ENCODE data around the gene CPS1. TPM values are rescaled to one million over a fixed set of nuclear protein-coding genes. Genes with fewer than 3 reads are reported as not detected.

CPS1 gene
- 1 to 10 TPM; 4.8 to 7.3 (median 6.6) TPM for total RNA-seq

DNA sequence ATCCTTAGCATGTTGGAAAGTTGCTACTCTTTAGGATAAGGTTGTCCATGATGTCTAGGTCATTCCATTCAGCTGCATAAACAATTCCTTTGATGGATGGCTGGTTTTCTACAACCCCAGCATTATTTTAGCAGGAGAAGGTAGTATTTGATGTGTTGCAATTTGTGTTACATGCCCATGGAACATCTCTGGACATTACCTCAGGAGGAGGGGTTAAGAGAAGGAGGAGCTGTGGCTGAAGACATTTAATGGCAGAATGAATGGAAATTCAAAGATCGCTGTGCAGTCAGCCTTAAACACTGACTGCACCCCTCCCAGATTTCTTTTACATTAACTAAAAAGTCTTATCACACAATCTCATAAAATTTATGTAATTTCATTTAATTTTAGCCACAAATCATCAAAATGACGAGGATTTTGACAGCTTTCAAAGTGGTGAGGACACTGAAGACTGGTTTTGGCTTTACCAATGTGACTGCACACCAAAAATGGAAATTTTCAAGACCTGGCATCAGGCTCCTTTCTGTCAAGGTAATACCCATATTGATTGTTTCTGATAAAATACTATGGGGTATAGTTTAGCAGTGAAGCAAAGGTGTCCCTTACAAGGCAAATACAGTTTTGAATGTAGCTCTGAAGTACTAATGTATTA lies at the start of gene CPS1:
CPS1 (plus strand) TSS at position 271 of the 652 bp plus-strand sequence; CDS start at position 406, 135 bp downstream.
- TF ChIP-seq, protein P1, sequence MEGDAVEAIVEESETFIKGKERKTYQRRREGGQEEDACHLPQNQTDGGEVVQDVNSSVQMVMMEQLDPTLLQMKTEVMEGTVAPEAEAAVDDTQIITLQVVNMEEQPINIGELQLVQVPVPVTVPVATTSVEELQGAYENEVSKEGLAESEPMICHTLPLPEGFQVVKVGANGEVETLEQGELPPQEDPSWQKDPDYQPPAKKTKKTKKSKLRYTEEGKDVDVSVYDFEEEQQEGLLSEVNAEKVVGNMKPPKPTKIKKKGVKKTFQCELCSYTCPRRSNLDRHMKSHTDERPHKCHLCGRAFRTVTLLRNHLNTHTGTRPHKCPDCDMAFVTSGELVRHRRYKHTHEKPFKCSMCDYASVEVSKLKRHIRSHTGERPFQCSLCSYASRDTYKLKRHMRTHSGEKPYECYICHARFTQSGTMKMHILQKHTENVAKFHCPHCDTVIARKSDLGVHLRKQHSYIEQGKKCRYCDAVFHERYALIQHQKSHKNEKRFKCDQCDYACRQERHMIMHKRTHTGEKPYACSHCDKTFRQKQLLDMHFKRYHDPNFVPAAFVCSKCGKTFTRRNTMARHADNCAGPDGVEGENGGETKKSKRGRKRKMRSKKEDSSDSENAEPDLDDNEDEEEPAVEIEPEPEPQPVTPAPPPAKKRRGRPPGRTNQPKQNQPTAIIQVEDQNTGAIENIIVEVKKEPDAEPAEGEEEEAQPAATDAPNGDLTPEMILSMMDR (IDR thresholded peaks at IDR 0.05; ENCODE audit: low read depth) = no peak

DNA sequence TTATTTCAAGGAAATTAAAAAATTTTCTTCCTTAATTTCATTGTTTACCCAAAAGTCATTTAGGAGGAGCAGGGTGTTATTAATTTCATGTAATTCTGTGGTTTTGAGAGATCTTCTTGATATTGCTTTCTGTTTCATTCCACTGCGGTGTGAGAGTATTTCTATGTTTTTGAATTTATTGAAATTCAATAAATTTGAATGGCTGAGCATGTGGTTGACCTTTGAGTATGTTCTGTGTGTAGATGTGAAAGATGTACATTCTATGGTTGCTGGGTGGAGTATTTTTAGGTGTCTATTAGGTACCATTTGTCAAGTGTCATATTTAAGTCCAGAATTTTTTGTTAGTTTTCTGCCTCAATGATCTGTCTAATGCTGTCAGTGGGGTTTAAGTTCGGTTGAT lies 40.5 kb upstream of the CPS1 start:
- TF ChIP-seq, protein P1 (IDR thresholded peaks at IDR 0.05; ENCODE audit: low read depth) = no peak

DNA sequence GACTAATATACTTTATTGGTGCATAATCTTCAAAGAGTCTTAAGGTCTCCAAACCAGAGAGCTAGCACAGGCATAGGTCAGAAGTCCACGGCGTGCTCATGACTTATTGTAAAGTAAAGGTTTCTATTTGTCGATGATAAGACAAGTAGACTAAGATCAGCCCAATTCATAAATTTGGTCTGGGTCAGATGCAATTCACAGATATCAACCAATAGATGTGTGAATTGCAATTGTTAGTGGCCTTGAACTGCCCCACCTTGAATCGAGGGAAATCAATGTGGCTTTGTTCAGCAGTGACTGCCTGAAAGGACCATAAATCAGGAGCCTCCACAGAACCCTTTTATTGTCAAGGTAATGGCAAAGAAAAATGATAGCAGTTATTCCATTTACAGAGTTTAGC lies 39.1 kb upstream of the CPS1 start:
- TF ChIP-seq, protein P1 (IDR thresholded peaks at IDR 0.05; ENCODE audit: low read depth) = no peak

DNA sequence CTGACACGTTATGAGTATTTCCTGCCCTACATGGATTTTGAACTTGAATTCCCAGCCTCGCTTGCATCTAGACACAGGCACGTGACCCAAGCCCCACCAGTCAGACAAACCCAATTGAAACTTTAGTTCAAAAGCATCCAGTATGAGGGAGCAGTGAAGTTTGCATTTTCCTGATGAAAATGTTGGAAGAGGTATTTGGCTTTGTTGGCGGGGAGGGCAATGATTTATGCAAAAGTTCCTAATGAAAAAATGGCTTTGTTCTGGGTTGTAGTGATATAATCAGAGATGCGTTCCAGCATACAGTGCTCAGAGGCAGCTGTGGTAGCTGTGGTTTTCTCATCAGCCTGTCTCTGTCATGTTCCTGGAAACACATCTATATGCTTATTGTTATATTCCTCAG lies 36.8 kb upstream of the CPS1 start:
- TF ChIP-seq, protein P1 (IDR thresholded peaks at IDR 0.05; ENCODE audit: low read depth) = no peak

DNA sequence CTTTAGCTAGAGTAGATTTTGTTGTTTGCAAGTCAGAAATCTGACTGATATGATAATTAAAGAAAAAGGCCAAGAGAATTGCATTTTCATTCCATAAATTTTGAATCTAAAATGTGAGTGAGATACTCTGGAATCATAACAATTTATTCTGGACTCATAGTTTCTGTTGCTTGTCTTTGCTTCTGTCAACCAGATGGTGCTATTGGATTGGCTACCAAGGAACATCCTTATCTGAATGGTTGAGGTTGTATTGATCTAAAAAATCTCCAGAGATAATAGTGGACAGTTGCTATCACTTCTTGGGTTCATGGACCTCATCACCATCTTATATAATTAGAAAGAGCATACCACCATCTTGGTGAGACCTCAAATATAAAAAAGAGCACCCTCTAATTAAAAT lies 34.0 kb upstream of the CPS1 start:
- TF ChIP-seq, protein P1 (IDR thresholded peaks at IDR 0.05; ENCODE audit: low read depth) = no peak

DNA sequence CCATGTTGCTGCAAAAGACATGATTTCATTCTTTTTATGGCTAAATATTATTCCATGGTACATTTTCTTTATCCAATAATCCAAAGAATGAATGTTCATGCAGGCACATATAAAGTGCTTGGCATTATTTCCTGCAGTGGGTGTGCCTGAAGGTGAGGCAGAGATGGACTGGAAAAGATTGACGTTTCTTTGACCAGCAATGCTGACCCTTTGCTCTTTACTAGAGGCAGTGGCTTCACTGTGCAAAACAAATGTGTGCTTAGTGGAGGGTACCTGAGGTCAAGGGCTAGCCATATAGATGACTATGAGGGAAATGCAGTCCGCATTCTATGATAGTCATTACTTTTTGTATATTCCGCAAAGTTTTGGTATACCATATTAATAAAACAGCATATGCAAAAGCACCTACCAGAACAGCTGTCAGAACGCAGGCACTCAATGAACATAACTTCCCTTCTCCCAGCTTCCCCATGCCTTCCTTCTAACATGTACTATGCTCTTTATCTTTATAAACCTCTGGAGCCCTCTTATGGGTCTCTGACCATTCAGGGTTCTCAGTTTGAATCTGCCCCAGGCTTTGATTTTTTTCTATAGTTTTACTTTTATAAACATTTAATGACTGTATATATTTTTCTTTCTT lies 32.6 kb upstream of the CPS1 start:
- TF ChIP-seq, protein P1 (IDR thresholded peaks at IDR 0.05; ENCODE audit: low read depth) = no peak

DNA sequence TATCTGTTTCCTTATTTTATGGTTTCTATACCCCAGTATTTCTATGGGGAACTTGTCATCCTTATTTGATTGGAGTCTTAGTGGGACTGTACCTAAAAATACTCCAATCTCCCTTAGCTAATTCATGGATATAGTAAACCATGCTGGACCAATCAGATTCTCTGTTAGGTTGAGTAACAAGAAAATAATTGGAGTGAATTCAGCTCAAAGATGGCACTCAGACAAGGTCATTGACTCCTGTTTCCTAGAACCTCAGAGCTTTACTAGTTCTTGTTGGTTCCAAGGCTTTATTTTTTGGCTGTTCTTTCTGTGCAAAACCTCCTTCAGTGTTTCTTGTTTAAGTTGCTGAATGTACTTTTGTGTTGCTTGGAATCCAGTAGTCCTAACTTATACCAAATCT lies 31.9 kb upstream of the CPS1 start:
- TF ChIP-seq, protein P1 (IDR thresholded peaks at IDR 0.05; ENCODE audit: low read depth) = no peak

All from subcutaneous adipose tissue (tissue), 4 donors.